ENCODE data around the gene ITPRID2. TPM values are rescaled to one million over a fixed set of nuclear protein-coding genes. Genes with fewer than 3 reads are reported as not detected.

Gene ITPRID2
- 10 to 100 TPM; 20.1 to 69.2 (median 60.1) TPM for total RNA-seq

DNA sequence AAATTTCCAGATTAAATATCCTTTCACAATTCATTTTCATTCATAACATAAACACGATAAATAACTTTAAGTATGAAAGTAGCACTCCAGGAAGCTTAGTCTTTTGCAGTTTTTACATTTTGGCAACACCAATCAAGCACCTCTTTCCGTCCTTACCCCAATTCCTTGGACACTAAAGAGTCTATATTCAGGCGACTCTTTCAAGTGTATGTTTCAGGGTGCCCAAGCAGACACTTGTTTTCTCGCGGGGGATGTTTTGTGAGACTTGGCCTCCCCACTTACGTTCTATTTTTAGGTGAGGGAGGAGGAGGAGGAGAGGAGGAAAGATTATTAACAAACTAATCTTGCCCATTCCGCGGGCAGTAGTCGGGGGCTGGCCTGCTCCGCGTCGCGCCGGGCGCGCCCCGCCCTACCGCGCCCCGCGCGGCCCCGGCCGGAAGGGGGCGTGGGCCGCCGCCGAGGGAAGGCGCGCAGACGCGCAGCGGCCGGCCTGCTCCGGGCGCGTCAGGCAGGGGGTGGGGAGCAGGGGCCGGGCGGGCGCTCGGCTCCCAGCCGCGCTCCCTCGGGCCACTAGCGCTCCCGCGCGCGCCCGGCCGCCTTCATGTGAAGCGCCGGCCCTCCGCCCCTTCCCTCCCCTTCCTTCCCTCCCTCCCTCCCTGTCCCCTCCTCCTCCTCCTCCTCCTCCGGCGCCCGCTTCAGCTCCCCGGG, at the start of gene ITPRID2:
Gene ITPRID2, plus strand, starts transcription at position 473 of the 708 bp plus-strand sequence. CDS start 337 bp downstream, outside the sequence.
- Histone ChIP-seq H3K4me1 (peaks cover 4 to 54% (median 15%) of the 10 kb centered on the region in 3 donors), H3K27ac (peak within 1 kb of the TSS; percentile 91 to 98 (median 95)), H3K36me3 (no peaks in the 10 kb centered on the region), H3K27me3 (no peaks in the 10 kb centered on the region), H3K4me3 (peak within 1 kb of the TSS; percentile 71 to 97 (median 92)), H3K9me3 (no peaks in the 10 kb centered on the region)
- TF ChIP-seq, protein P1, sequence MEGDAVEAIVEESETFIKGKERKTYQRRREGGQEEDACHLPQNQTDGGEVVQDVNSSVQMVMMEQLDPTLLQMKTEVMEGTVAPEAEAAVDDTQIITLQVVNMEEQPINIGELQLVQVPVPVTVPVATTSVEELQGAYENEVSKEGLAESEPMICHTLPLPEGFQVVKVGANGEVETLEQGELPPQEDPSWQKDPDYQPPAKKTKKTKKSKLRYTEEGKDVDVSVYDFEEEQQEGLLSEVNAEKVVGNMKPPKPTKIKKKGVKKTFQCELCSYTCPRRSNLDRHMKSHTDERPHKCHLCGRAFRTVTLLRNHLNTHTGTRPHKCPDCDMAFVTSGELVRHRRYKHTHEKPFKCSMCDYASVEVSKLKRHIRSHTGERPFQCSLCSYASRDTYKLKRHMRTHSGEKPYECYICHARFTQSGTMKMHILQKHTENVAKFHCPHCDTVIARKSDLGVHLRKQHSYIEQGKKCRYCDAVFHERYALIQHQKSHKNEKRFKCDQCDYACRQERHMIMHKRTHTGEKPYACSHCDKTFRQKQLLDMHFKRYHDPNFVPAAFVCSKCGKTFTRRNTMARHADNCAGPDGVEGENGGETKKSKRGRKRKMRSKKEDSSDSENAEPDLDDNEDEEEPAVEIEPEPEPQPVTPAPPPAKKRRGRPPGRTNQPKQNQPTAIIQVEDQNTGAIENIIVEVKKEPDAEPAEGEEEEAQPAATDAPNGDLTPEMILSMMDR (IDR thresholded peaks at IDR 0.05) = peak in 4 of 6 experiments; percentile 26 to 56 (median 42)
- TF ChIP-seq POLR2A (IDR thresholded peaks at IDR 0.05) = peak in 2 of 4 donors; percentile 15 to 47
- intact Hi-C loops (cut with DNase I) = no loop called here
- peak; percentile 42 for DNase-seq
- WGBS, 2 donors = 1 to 2% methylated on average over 6 to 38 of the region's 58 CpGs

- Histone ChIP-seq H3K36me3 (no peaks in the 10 kb centered on the region), H3K27ac (no peak overlapping the region), H3K4me3 (no peak overlapping the region), H3K9me3 (no peaks in the 10 kb centered on the region), H3K27me3 (no peaks in the 10 kb centered on the region), H3K4me1 (peaks cover 0 to 3% (median 0%) of the 10 kb centered on the region in 3 donors)
- TF ChIP-seq, protein P1 (IDR thresholded peaks at IDR 0.05) = no peak
- 67 to 79% methylated on average over 1 of the region's 1 CpG for WGBS, 2 donors
- DNase-seq = no peak
- intact Hi-C loops (cut with DNase I) = no loop called here
Measured at GRCh38 chr2:181844551-181845290, 46.8 kb upstream of the ITPRID2 start.

GRCh38 chr2:181846399-181847197, 44.9 kb upstream of the ITPRID2 start:
- DNase-seq = no peak
- TF ChIP-seq, protein P1 (IDR thresholded peaks at IDR 0.05) = no peak
- TF ChIP-seq POLR2A (IDR thresholded peaks at IDR 0.05) = no peak
- WGBS, 2 donors = 65 to 77% methylated on average over 4 of the region's 4 CpGs
- Histone ChIP-seq H3K27ac (no peak overlapping the region), H3K4me1 (peaks cover 0 to 3% (median 0%) of the 10 kb centered on the region in 3 donors), H3K36me3 (no peaks in the 10 kb centered on the region), H3K4me3 (no peak overlapping the region), H3K9me3 (no peaks in the 10 kb centered on the region), H3K27me3 (no peaks in the 10 kb centered on the region)
- intact Hi-C loops (cut with DNase I) = no loop called here

DNA sequence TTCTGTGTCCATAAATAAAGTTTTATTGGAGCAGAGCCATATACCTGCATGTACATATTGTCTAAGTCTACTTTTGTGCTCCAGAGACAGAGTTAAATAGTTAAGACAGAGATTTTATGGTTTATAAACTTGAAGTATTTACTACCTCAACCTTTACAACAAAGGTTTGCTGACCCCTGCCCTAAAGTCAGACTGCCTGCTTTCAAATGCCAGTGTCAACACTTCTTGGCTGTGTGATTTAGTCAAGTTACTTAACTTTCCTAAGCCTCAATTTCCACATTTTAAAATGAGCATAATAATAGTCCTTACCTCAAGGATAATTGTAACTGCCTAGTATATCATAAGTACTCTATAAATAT, 44.4 kb upstream of the ITPRID2 start:
- intact Hi-C loops (cut with DNase I) = no loop called here
- DNase-seq = no peak
- H3K9me3 ChIP-seq = no peaks in the 10 kb centered on the region
- TF ChIP-seq POLR2A (IDR thresholded peaks at IDR 0.05) = no peak
- TF ChIP-seq, protein P1 (IDR thresholded peaks at IDR 0.05) = no peak
- H3K4me1 ChIP-seq = peaks cover 0 to 3% (median 0%) of the 10 kb centered on the region in 3 donors
- H3K27ac ChIP-seq = no peak overlapping the region
- H3K27me3 ChIP-seq = no peaks in the 10 kb centered on the region
- no peaks in the 10 kb centered on the region for H3K36me3 ChIP-seq
- H3K4me3 ChIP-seq = no peak overlapping the region
